HCT116 (cell line): Measurements from ENCODE around the gene SLC16A11.

ENCODE experiments used
- CEBPB ChIP-seq: IDR thresholded peaks from 2 replicates; pipeline ENCODE4 v1.6.1; 2012; ENCODE audit warnings: low read depth
- ELF1 ChIP-seq: IDR thresholded peaks from 2 replicates; pipeline ENCODE4 v1.6.1; 2012; ENCODE audit warnings: low read depth, borderline replicate concordance
- POLR2AphosphoS5 ChIP-seq: IDR thresholded peaks from 2 replicates; pipeline ENCODE4 v1.6.1; 2011; ENCODE audit warnings: mild to moderate bottlenecking, low read depth, low read length, moderate library complexity
- SIN3A ChIP-seq: IDR thresholded peaks from 2 replicates; pipeline ENCODE4 v1.6.1; 2012; ENCODE audit warnings: low read depth
- TF ChIP-seq, protein P1 (sequence below), 3 experiments: fragments of 200-600 bp in 1 of 3; sonication (generic) in 1 of 3; IDR thresholded peaks in 2 of 3; conservative IDR thresholded peaks in 1 of 3; 2 replicates each; pipeline ENCODE4 v1.5.1; 2012 to 2017; ENCODE audit warnings: low read depth in 2 of 3, low read length in 2 of 3, antibody characterized with exemption in 1 of 3, borderline replicate concordance in 1 of 3, control low read depth in 1 of 3, mild to moderate bottlenecking in 1 of 3, mixed read lengths in 1 of 3, mixed run types in 1 of 3, moderate library complexity in 1 of 3; ENCODE audit not compliant: insufficient read depth in 1 of 3
- TF ChIP-seq, protein P2 (sequence below): IDR thresholded peaks from 2 replicates; pipeline ENCODE4 v1.6.1; 2012

DNA sequence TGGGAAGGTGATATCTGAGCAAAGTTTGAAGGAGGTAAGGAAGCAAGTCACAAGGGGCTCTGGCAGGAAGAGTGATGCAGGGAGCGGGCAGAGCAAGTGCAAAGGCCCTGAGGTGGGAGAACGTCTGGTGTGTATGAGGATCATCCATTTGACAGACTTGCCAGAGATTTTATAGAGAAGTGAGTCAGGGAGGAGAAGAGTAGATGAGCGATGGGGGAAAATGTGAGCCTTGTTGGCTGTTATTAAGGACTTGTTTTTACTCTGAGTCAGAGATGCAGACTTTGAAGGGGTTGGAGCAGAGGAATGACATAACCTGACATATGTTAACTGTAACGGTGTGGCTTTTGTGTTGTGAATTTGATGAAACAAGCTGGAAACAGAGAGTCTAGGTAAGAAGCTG is 39.7 kb upstream of the SLC16A11 start:
- TF ChIP-seq ELF1 (no peak), POLR2AphosphoS5 (no peak), CEBPB (no peak), SIN3A (no peak)
- TF ChIP-seq, protein P1, sequence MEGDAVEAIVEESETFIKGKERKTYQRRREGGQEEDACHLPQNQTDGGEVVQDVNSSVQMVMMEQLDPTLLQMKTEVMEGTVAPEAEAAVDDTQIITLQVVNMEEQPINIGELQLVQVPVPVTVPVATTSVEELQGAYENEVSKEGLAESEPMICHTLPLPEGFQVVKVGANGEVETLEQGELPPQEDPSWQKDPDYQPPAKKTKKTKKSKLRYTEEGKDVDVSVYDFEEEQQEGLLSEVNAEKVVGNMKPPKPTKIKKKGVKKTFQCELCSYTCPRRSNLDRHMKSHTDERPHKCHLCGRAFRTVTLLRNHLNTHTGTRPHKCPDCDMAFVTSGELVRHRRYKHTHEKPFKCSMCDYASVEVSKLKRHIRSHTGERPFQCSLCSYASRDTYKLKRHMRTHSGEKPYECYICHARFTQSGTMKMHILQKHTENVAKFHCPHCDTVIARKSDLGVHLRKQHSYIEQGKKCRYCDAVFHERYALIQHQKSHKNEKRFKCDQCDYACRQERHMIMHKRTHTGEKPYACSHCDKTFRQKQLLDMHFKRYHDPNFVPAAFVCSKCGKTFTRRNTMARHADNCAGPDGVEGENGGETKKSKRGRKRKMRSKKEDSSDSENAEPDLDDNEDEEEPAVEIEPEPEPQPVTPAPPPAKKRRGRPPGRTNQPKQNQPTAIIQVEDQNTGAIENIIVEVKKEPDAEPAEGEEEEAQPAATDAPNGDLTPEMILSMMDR (IDR thresholded peaks at IDR 0.05 in 2 of 3, conservative IDR thresholded peaks at IDR 0.05 in 1 of 3; ENCODE audit: borderline replicate concordance in 1 of 3, insufficient read depth in 1 of 3, low read depth in 2 of 3, low read length in 2 of 3): no peak
- TF ChIP-seq, protein P2, sequence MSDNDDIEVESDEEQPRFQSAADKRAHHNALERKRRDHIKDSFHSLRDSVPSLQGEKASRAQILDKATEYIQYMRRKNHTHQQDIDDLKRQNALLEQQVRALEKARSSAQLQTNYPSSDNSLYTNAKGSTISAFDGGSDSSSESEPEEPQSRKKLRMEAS: no peak
